ENCODE data around the gene LRP2. TPM values are rescaled to one million over a fixed set of nuclear protein-coding genes. Genes with fewer than 3 reads are reported as not detected.

The LRP2 gene
- total RNA-seq, 4 donors from 2014 or later: 0.08 to 0.96 (median 0.20) TPM

DNA sequence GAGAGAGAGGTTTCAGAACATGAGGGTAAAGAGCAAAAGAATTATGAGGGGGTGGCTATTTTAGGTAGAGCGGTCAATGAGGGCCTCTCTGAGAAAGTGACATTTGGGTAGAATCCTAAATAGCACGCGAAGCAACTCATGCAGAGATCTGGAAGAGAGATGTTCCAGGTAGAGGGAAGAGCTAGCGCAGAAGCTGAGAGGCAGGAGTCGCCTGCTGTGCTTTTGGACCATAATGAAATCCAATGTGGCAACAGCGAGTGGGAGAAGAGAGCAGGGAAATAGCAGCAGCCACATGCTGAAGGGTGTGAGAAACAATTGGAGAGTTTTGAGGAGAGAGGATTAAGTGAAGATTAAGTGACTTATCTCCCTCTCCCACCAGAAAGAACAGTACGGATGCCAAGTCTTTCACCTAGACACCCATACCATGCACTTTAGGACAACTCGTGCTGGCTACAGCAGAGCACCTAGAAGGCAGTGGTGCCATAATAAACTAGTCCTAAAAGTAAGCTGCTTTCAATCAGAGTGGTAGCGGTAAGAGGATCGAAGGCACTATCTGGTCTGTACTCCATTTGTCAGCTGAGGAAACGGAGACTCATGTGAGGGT, 129.7 kb downstream of the LRP2 start:
- Histone ChIP-seq H3K27me3 (no peaks in the 10 kb centered on the region), H3K9me3 (no peaks in the 10 kb centered on the region), H3K27ac (no peak overlapping the region), H3K36me3 (no peaks in the 10 kb centered on the region), H3K4me3 (no peak overlapping the region), H3K4me1 (no peaks in the 10 kb centered on the region)
- WGBS: 79% methylated on average over 11 of the region's 11 CpGs
- TF ChIP-seq POLR2AphosphoS5 (IDR thresholded peaks at IDR 0.05): no peak
- TF ChIP-seq CTCF (IDR thresholded peaks at IDR 0.05): no peak
- no peak for DNase-seq (ENCODE audit: low spot score in 2 of 2)

DNA sequence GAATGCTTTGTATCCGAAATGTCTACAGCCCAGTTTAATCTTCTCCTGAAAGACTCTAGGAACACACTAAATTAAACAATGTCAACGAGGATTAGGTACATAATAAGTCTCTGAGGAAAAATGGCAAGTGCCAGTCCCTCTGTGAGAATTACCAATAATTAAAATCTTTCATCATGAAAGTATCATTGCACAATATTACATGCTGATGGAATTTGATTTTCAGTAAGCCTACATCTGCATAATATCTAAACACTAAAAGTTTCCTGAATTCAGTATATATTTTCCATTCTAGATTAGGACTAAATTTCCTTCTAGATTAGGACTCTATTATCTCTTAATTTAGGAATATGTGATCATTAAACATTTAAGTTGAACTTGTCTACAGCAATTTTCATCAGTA, 132.1 kb downstream of the LRP2 start:
- no peak for DNase-seq (ENCODE audit: low spot score in 2 of 2)
- H3K36me3 ChIP-seq: no peaks in the 10 kb centered on the region
- no peak overlapping the region for H3K4me3 ChIP-seq
- H3K4me1 ChIP-seq: no peaks in the 10 kb centered on the region
- H3K9me3 ChIP-seq: no peaks in the 10 kb centered on the region
- no peak overlapping the region for H3K27ac ChIP-seq
- H3K27me3 ChIP-seq: no peaks in the 10 kb centered on the region
- TF ChIP-seq EP300 (IDR thresholded peaks at IDR 0.05) (no peak), POLR2AphosphoS5 (IDR thresholded peaks at IDR 0.05) (no peak), POLR2A (IDR thresholded peaks at IDR 0.05) (no peak), CTCF (IDR thresholded peaks at IDR 0.05) (no peak)
- 68% methylated on average over 2 of the region's 2 CpGs for WGBS

GRCh38 chr2:169229590-169229989, 132.7 kb downstream of the LRP2 start:
- TF ChIP-seq POLR2A (IDR thresholded peaks at IDR 0.05) (no peak), CTCF (IDR thresholded peaks at IDR 0.05) (no peak), POLR2AphosphoS5 (IDR thresholded peaks at IDR 0.05) (no peak), EP300 (IDR thresholded peaks at IDR 0.05) (no peak)

GRCh38 chr2:169225906-169226305, 136.4 kb downstream of the LRP2 start:
- no peak overlapping the region for H3K27ac ChIP-seq
- no peaks in the 10 kb centered on the region for H3K9me3 ChIP-seq
- 67% methylated on average over 2 of the region's 2 CpGs for WGBS
- H3K4me1 ChIP-seq: no peaks in the 10 kb centered on the region
- no peak for DNase-seq (ENCODE audit: low spot score in 2 of 2)
- no peaks in the 10 kb centered on the region for H3K36me3 ChIP-seq
- H3K27me3 ChIP-seq: no peaks in the 10 kb centered on the region
- no peak overlapping the region for H3K4me3 ChIP-seq
- TF ChIP-seq POLR2A (IDR thresholded peaks at IDR 0.05) (no peak), EP300 (IDR thresholded peaks at IDR 0.05) (no peak), POLR2AphosphoS5 (IDR thresholded peaks at IDR 0.05) (no peak)

More at GRCh38 chr2:169229590-169229989, 132.7 kb downstream of the LRP2 start:
- Histone ChIP-seq H3K4me3 (no peak overlapping the region), H3K27me3 (no peaks in the 10 kb centered on the region), H3K4me1 (no peaks in the 10 kb centered on the region), H3K27ac (no peak overlapping the region), H3K36me3 (no peaks in the 10 kb centered on the region), H3K9me3 (no peaks in the 10 kb centered on the region)
- DNase-seq (ENCODE audit: low spot score in 2 of 2): no peak

DNA sequence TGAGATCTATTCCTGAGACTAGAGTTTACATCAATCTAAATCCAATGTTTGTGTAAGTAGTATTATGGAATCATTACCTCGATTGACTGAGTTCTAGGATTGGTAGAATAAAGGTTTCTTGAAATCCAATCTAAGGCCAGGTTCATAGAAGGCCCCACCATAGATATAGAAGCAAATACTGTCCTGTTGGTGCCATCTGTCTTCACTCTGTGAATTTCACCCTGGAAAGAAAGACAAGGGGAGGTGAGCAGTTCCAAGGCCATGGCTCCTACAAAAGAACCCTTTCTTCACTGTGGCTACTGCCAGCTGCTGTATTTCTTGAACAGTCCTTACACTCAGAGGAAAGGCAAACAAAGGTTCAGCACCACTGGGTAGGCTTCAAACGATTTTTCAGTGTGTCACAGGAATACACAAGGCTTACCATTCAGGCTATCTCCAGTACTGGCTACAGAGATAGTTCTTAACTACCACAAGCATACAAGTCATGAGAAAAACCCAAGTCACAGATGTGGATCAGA, 137.0 kb downstream of the LRP2 start:
- no peak overlapping the region for H3K27ac ChIP-seq
- no peaks in the 10 kb centered on the region for H3K9me3 ChIP-seq
- no peaks in the 10 kb centered on the region for H3K4me1 ChIP-seq
- DNase-seq (ENCODE audit: low spot score in 2 of 2): no peak
- WGBS: 60% methylated on average over 2 of the region's 2 CpGs
- H3K4me3 ChIP-seq: no peak overlapping the region
- TF ChIP-seq EP300 (IDR thresholded peaks at IDR 0.05) (no peak), CTCF (IDR thresholded peaks at IDR 0.05) (no peak), POLR2A (IDR thresholded peaks at IDR 0.05) (no peak), POLR2AphosphoS5 (IDR thresholded peaks at IDR 0.05) (no peak)
- H3K27me3 ChIP-seq: no peaks in the 10 kb centered on the region
- no peaks in the 10 kb centered on the region for H3K36me3 ChIP-seq

DNA sequence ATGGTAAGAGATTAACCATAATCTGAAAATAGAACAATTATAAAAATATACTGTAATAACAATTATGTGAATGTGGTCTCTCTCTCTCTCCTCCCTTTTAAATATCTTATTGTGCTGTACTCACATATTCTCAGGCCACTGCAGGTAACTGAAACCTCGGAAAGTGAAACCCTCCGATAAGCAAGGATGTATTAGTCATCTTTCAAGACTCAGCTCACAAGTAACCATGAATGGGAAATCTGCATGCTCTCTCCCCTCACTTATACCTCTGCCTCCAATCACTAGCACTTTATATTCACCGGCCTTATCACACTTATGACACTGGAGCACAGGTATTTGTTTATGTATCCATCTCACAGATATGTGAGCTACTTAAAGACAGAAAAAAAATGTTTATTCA, 139.7 kb downstream of the LRP2 start:
- Histone ChIP-seq H3K27ac (no peak overlapping the region), H3K9me3 (no peaks in the 10 kb centered on the region), H3K27me3 (no peaks in the 10 kb centered on the region), H3K4me1 (no peaks in the 10 kb centered on the region), H3K4me3 (no peak overlapping the region), H3K36me3 (no peaks in the 10 kb centered on the region)
- no peak for TF ChIP-seq POLR2AphosphoS5 (IDR thresholded peaks at IDR 0.05)
- TF ChIP-seq EP300 (IDR thresholded peaks at IDR 0.05): no peak
- no peak for TF ChIP-seq POLR2A (IDR thresholded peaks at IDR 0.05)
- TF ChIP-seq CTCF (IDR thresholded peaks at IDR 0.05): no peak
- no peak for DNase-seq (ENCODE audit: low spot score in 2 of 2)
- 53% methylated on average over 3 of the region's 3 CpGs for WGBS

All from suprapubic skin (tissue), 4 donors.